HEK293 (cell line): ENCODE data around the gene ZNF608.

Source experiments
- BCL11B ChIP-seq: fragments of 450-650 bp; formaldehyde crosslinking; IDR thresholded peaks from 2 replicates; pipeline ENCODE4 v1.5.1; 2016; ENCODE audit warnings: low read depth, missing biosample characterization, missing genetic modification characterization
- HIC1 ChIP-seq: fragments of 450-650 bp; formaldehyde crosslinking; IDR thresholded peaks from 2 replicates; pipeline ENCODE4 v1.5.1; 2016; ENCODE audit warnings: missing biosample characterization, missing genetic modification characterization
- HOXC10 ChIP-seq: sonication (generic); formaldehyde crosslinking; IDR thresholded peaks from 2 replicates; pipeline ENCODE4 v1.8.1; 2023; ENCODE audit warnings: mild to moderate bottlenecking, missing genetic modification reagents
- HOXD13 ChIP-seq: sonication (generic); formaldehyde crosslinking; IDR thresholded peaks from 2 replicates; pipeline ENCODE4 v1.8.0; 2022; ENCODE audit warnings: missing genetic modification reagents, borderline replicate concordance
- KLF7 ChIP-seq: fragments of 450-650 bp; formaldehyde crosslinking; IDR thresholded peaks from 2 replicates; pipeline ENCODE4 v1.5.1; 2016; ENCODE audit warnings: missing biosample characterization, missing genetic modification characterization, borderline replicate concordance
- MYNN ChIP-seq: fragments of 450-650 bp; formaldehyde crosslinking; IDR thresholded peaks from 2 replicates; pipeline ENCODE4 v1.5.1; 2016; ENCODE audit warnings: missing biosample characterization, missing genetic modification characterization, borderline replicate concordance
- ZFP37 ChIP-seq: fragments of 450-650 bp; formaldehyde crosslinking; IDR thresholded peaks from 2 replicates; pipeline ENCODE4 v1.5.1; 2016; ENCODE audit warnings: missing biosample characterization, missing genetic modification characterization
- ZIC2 ChIP-seq: fragments of 450-650 bp; formaldehyde crosslinking; IDR thresholded peaks from 2 replicates; pipeline ENCODE4 v1.5.1; 2016; ENCODE audit warnings: missing biosample characterization, missing genetic modification characterization
- ZNF169 ChIP-seq: fragments of 450-650 bp; formaldehyde crosslinking; IDR thresholded peaks from 2 replicates; pipeline ENCODE4 v1.5.1; 2016; ENCODE audit warnings: missing biosample characterization, missing genetic modification characterization
- ZNF239 ChIP-seq: fragments of 450-650 bp; formaldehyde crosslinking; IDR thresholded peaks from 2 replicates; pipeline ENCODE4 v1.5.1; 2016; ENCODE audit warnings: missing biosample characterization, missing genetic modification characterization
- ZNF26 ChIP-seq: fragments of 450-650 bp; formaldehyde crosslinking; IDR thresholded peaks from 2 replicates; pipeline ENCODE4 v1.5.1; 2016; ENCODE audit warnings: missing biosample characterization, missing genetic modification characterization
- ZNF302 ChIP-seq: fragments of 450-650 bp; formaldehyde crosslinking; IDR thresholded peaks from 2 replicates; pipeline ENCODE4 v1.5.1; 2016; ENCODE audit warnings: missing biosample characterization, missing genetic modification characterization, low read depth
- ZNF394 ChIP-seq: fragments of 450-650 bp; formaldehyde crosslinking; IDR thresholded peaks from 2 replicates; pipeline ENCODE4 v1.5.1; 2016; ENCODE audit warnings: missing biosample characterization, missing genetic modification characterization, mild to moderate bottlenecking, moderate library complexity, borderline replicate concordance
- ZNF398 ChIP-seq: fragments of 450-650 bp; formaldehyde crosslinking; IDR thresholded peaks from 2 replicates; pipeline ENCODE4 v1.5.1; 2017; ENCODE audit warnings: missing biosample characterization, missing genetic modification characterization
- ZNF473 ChIP-seq: fragments of 450-650 bp; formaldehyde crosslinking; IDR thresholded peaks from 2 replicates; pipeline ENCODE4 v1.5.1; 2017; ENCODE audit warnings: missing biosample characterization, missing genetic modification characterization
- ZNF510 ChIP-seq: fragments of 450-650 bp; formaldehyde crosslinking; IDR thresholded peaks from 2 replicates; pipeline ENCODE4 v1.5.1; 2018; ENCODE audit warnings: mild to moderate bottlenecking, missing genetic modification characterization, missing biosample characterization; ENCODE audit not compliant: insufficient replicate concordance
- ZNF514 ChIP-seq: fragments of 450-650 bp; formaldehyde crosslinking; IDR thresholded peaks from 2 replicates; pipeline ENCODE4 v1.5.1; 2016; ENCODE audit warnings: missing biosample characterization, missing genetic modification characterization
- ZNF530 ChIP-seq: fragments of 450-650 bp; formaldehyde crosslinking; IDR thresholded peaks from 2 replicates; pipeline ENCODE4 v1.5.1; 2016; ENCODE audit warnings: low read depth, missing biosample characterization, missing genetic modification characterization
- ZNF548 ChIP-seq: fragments of 450-650 bp; formaldehyde crosslinking; IDR thresholded peaks from 2 replicates; pipeline ENCODE4 v1.5.1; 2016; ENCODE audit warnings: missing biosample characterization, missing genetic modification characterization
- ZNF626 ChIP-seq: fragments of 450-650 bp; sonication (Bioruptor Pico); formaldehyde crosslinking; IDR thresholded peaks from 2 replicates; pipeline ENCODE4 v1.5.1; 2018; ENCODE audit warnings: missing biosample characterization, missing genetic modification characterization, inconsistent platforms
- ZNF629 ChIP-seq: fragments of 450-650 bp; formaldehyde crosslinking; IDR thresholded peaks from 2 replicates; pipeline ENCODE4 v1.5.1; 2017; ENCODE audit warnings: missing biosample characterization, missing genetic modification characterization
- ZNF692 ChIP-seq: fragments of 450-650 bp; formaldehyde crosslinking; IDR thresholded peaks from 2 replicates; pipeline ENCODE4 v1.5.1; 2016; ENCODE audit warnings: missing biosample characterization, missing genetic modification characterization
- ZNF776 ChIP-seq: fragments of 450-650 bp; formaldehyde crosslinking; IDR thresholded peaks from 2 replicates; pipeline ENCODE4 v1.5.0; 2017; ENCODE audit warnings: missing biosample characterization, missing genetic modification characterization, borderline replicate concordance
- ZSCAN16 ChIP-seq: fragments of 450-650 bp; formaldehyde crosslinking; IDR thresholded peaks from 2 replicates; pipeline ENCODE4 v1.5.1; 2016; ENCODE audit warnings: missing biosample characterization, missing genetic modification characterization
- ZXDB ChIP-seq: fragments of 450-650 bp; formaldehyde crosslinking; IDR thresholded peaks from 2 replicates; pipeline ENCODE4 v1.5.1; 2016; ENCODE audit warnings: missing biosample characterization, missing genetic modification characterization
- TF ChIP-seq, protein P1 (sequence below): fragments of 450-650 bp; formaldehyde crosslinking; IDR thresholded peaks from 2 replicates; pipeline ENCODE4 v1.5.1; 2016; ENCODE audit warnings: missing biosample characterization, missing genetic modification characterization
- TF ChIP-seq, protein P2 (sequence below): fragments of 450-650 bp; formaldehyde crosslinking; IDR thresholded peaks from 2 replicates; pipeline ENCODE4 v1.5.1; 2017; ENCODE audit warnings: missing biosample characterization, mild to moderate bottlenecking, missing genetic modification characterization, moderate library complexity
- TF ChIP-seq, protein P3 (sequence below): fragments of 450-650 bp; formaldehyde crosslinking; optimal IDR thresholded peaks from 2 replicates; pipeline ENCODE3; 2016; ENCODE audit warnings: missing biosample characterization, mild to moderate bottlenecking, missing genetic modification characterization

ZNF608 gene

GRCh38 chr5:124735169-124735858 is 11.1 kb downstream of the ZNF608 start (continued):
- TF ChIP-seq HIC1 (tag by site-specific recombination), result peak; percentile 96
- TF ChIP-seq ZNF239 (tag by site-specific recombination), result no peak
- no peak for TF ChIP-seq ZNF473
- TF ChIP-seq HOXD13 (CRISPR knock-in tag), result peak; percentile 75; the same call in 1 of the 2 replicates
- TF ChIP-seq ZIC2 (tag by site-specific recombination), result peak; percentile 89
- TF ChIP-seq ZNF26 (tag by site-specific recombination), result no peak
- no peak for TF ChIP-seq HOXC10 (CRISPR knock-in tag)
- TF ChIP-seq ZNF169 (tag by site-specific recombination), result no peak
- peak; percentile 93 for TF ChIP-seq MYNN (tag by site-specific recombination)
- TF ChIP-seq, protein P1, sequence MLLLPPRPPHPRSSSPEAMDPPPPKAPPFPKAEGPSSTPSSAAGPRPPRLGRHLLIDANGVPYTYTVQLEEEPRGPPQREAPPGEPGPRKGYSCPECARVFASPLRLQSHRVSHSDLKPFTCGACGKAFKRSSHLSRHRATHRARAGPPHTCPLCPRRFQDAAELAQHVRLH (tag by site-specific recombination), result peak; percentile 92; the same call in 1 of the 2 replicates
- TF ChIP-seq ZNF398, result peak; percentile 72
- 0 out of 2 replicates have a peak, but pooled peaks have one; percentile 52 for TF ChIP-seq ZNF626 (tag by site-specific recombination)
- TF ChIP-seq ZNF394 (tag by site-specific recombination), result peak; percentile 93
- TF ChIP-seq ZNF530 (tag by site-specific recombination), result no peak
- TF ChIP-seq, protein P2, sequence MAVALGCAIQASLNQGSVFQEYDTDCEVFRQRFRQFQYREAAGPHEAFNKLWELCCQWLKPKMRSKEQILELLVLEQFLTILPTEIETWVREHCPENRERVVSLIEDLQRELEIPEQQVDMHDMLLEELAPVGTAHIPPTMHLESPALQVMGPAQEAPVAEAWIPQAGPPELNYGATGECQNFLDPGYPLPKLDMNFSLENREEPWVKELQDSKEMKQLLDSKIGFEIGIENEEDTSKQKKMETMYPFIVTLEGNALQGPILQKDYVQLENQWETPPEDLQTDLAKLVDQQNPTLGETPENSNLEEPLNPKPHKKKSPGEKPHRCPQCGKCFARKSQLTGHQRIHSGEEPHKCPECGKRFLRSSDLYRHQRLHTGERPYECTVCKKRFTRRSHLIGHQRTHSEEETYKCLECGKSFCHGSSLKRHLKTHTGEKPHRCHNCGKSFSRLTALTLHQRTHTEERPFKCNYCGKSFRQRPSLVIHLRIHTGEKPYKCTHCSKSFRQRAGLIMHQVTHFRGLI (tag by site-specific recombination), result peak; percentile 78
- peak; percentile 96 for TF ChIP-seq ZNF629 (tag by site-specific recombination)
- no peak for TF ChIP-seq ZFP37
- TF ChIP-seq ZNF692 (tag by site-specific recombination), result peak; percentile 91
- TF ChIP-seq ZXDB (tag by site-specific recombination), result peak; percentile 99
- TF ChIP-seq ZNF776, result no peak
- peak; percentile 99 for TF ChIP-seq BCL11B (tag by site-specific recombination)
- TF ChIP-seq ZNF510 (tag by site-specific recombination), result no peak
- TF ChIP-seq, protein P3, sequence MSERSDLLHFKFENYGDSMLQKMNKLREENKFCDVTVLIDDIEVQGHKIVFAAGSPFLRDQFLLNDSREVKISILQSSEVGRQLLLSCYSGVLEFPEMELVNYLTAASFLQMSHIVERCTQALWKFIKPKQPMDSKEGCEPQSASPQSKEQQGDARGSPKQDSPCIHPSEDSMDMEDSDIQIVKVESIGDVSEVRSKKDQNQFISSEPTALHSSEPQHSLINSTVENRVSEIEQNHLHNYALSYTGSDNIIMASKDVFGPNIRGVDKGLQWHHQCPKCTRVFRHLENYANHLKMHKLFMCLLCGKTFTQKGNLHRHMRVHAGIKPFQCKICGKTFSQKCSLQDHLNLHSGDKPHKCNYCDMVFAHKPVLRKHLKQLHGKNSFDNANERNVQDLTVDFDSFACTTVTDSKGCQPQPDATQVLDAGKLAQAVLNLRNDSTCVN (tag by site-specific recombination), result peak; percentile 99
- TF ChIP-seq ZNF302, result no peak
- peak; percentile 76; the same call in 1 of the 2 replicates for TF ChIP-seq ZSCAN16 (tag by site-specific recombination)
- no peak for TF ChIP-seq ZNF514 (tag by site-specific recombination)
- no peak for TF ChIP-seq ZNF548 (tag by site-specific recombination)
- TF ChIP-seq KLF7, result peak; percentile 99
